ENCODE measurements around the gene DOCK1.

The DOCK1 gene

GRCh38 chr10:127118034-127118433 is 212.8 kb downstream of the DOCK1 start:
- H3K9ac ChIP-seq: no peak overlapping the region
- no peaks in the 10 kb centered on the region for H3K27me3 ChIP-seq
- H3K36me3 ChIP-seq: no peaks in the 10 kb centered on the region
- no peak overlapping the region for H3K4me3 ChIP-seq
- no peak for TF ChIP-seq Cebpa-rat (IDR thresholded peaks at IDR 0.05)
- H3K4me2 ChIP-seq: no peak overlapping the region
- no peak overlapping the region for H3K27ac ChIP-seq
- H3K9me3 ChIP-seq: no peaks in the 10 kb centered on the region
- no peaks in the 10 kb centered on the region; the same call in 1 of the 2 replicates for H4K20me1 ChIP-seq
- H3K4me1 ChIP-seq: peaks cover 8% of the 10 kb centered on the region; the same call in 1 of the 2 replicates

- Histone ChIP-seq H3K27ac (no peak overlapping the region), H3K27me3 (no peaks in the 10 kb centered on the region), H3K9ac (no peak overlapping the region), H4K20me1 (no peaks in the 10 kb centered on the region; the same call in 1 of the 2 replicates), H3K4me2 (no peak overlapping the region), H3K4me1 (peaks cover 15% of the 10 kb centered on the region), H3K4me3 (no peak overlapping the region), H3K9me3 (no peaks in the 10 kb centered on the region), H3K36me3 (no peaks in the 10 kb centered on the region)
- no peak for TF ChIP-seq Cebpa-rat (IDR thresholded peaks at IDR 0.05)
These were observed 214.7 kb downstream of the DOCK1 start for GRCh38 chr10:127119936-127120335.

DNA sequence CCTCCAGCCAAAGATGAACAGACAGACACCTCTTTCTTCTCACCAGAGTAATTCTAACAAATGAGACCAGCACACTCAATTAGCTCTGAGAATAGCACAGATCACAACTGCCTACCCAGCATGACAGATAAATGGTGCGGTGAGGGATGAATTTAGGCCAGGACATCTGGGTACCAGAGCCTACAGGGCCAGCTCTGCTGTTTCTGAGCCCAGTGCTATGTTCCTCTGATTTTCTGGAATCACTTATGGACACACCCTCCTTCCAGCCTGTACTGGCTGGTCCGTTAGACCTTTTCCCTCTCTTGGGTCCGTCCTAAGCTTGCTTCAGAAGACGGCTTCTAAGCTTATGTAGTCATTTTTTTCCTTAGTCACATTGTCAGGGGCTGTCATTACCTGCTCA is 217.6 kb downstream of the DOCK1 start:
- H4K20me1 ChIP-seq: no peaks in the 10 kb centered on the region; the same call in 1 of the 2 replicates
- H3K9ac ChIP-seq: no peak overlapping the region
- H3K4me3 ChIP-seq: no peak overlapping the region
- H3K9me3 ChIP-seq: no peaks in the 10 kb centered on the region
- no peak overlapping the region for H3K4me2 ChIP-seq
- H3K4me1 ChIP-seq: peaks cover 22% of the 10 kb centered on the region
- no peaks in the 10 kb centered on the region for H3K36me3 ChIP-seq
- no peak overlapping the region for H3K27ac ChIP-seq
- TF ChIP-seq Cebpa-rat (IDR thresholded peaks at IDR 0.05): no peak
- no peaks in the 10 kb centered on the region for H3K27me3 ChIP-seq

DNA sequence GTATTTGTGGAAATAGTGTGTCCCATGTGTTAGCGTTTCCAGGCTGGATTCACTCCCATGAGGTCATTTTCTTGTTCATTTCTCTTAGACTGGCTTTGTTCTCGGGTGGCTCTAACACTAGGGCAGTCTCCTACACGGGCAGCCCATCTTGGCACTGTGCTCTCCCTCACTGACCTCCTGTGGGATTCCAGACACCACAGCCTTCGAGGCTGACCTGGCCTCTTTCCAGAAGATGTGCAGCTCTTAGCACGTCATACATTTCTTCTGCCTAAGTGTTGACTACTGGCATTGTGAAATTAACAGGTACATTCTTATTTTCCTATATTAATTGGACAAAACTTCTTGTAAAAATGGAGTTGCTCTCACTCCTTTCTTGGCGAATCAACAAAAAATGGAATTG is 218.4 kb downstream of the DOCK1 start:
- no peak overlapping the region for H3K4me3 ChIP-seq
- peaks cover 17% of the 10 kb centered on the region for H3K4me1 ChIP-seq
- no peak for TF ChIP-seq Cebpa-rat (IDR thresholded peaks at IDR 0.05)

GRCh38 chr10:127125331-127125730 is 220.1 kb downstream of the DOCK1 start:
- peak overlapping the region; percentile 55 for H3K4me2 ChIP-seq
- no peak for TF ChIP-seq Cebpa-rat (IDR thresholded peaks at IDR 0.05)
- no peaks in the 10 kb centered on the region for H3K27me3 ChIP-seq
- H3K27ac ChIP-seq: no peak overlapping the region
- H3K4me3 ChIP-seq: no peak overlapping the region
- no peaks in the 10 kb centered on the region for H3K36me3 ChIP-seq
- H4K20me1 ChIP-seq: no peaks in the 10 kb centered on the region
- H3K9me3 ChIP-seq: no peaks in the 10 kb centered on the region
- no peak overlapping the region for H3K9ac ChIP-seq
- H3K4me1 ChIP-seq: peaks cover 17% of the 10 kb centered on the region

More for the DNA sequence above, 218.4 kb downstream of the DOCK1 start:
- H3K27me3 ChIP-seq: no peaks in the 10 kb centered on the region
- H3K36me3 ChIP-seq: no peaks in the 10 kb centered on the region
- H3K4me2 ChIP-seq: no peak overlapping the region
- no peak overlapping the region for H3K27ac ChIP-seq
- H3K9ac ChIP-seq: no peak overlapping the region
- H3K9me3 ChIP-seq: no peaks in the 10 kb centered on the region
- H4K20me1 ChIP-seq: no peaks in the 10 kb centered on the region; the same call in 1 of the 2 replicates

GRCh38 chr10:127127822-127128221 is 222.6 kb downstream of the DOCK1 start:
- H4K20me1 ChIP-seq: no peaks in the 10 kb centered on the region
- H3K36me3 ChIP-seq: no peaks in the 10 kb centered on the region
- no peak for TF ChIP-seq Cebpa-rat (IDR thresholded peaks at IDR 0.05)
- no peak overlapping the region for H3K4me2 ChIP-seq
- H3K4me3 ChIP-seq: no peak overlapping the region
- no peak overlapping the region for H3K9ac ChIP-seq
- no peaks in the 10 kb centered on the region for H3K9me3 ChIP-seq
- H3K27me3 ChIP-seq: no peaks in the 10 kb centered on the region
- H3K4me1 ChIP-seq: peaks cover 17% of the 10 kb centered on the region
- no peak overlapping the region for H3K27ac ChIP-seq

DNA sequence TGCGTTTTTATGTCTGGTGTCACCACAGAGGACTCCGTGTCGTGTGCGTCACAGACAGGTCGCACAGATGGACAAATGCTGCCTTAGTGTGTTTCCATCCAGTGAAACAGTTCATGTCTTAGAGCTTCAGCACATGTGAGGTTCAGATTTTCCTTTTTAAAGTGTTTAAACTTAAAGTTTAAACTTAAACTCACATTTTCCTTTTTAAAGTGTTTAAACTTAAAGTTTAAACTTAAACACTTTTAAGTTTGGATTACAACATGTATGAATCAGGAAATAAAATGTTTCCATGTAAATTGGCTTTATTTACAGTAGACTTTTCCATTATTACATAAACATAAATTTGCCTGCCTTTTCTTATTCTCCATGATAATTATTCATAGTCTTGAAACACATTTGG is 223.9 kb downstream of the DOCK1 start:
- no peak for TF ChIP-seq Cebpa-rat (IDR thresholded peaks at IDR 0.05)
- no peak overlapping the region for H3K27ac ChIP-seq
- no peaks in the 10 kb centered on the region for H3K36me3 ChIP-seq
- peaks cover 17% of the 10 kb centered on the region for H3K4me1 ChIP-seq
- H3K9ac ChIP-seq: no peak overlapping the region
- H3K27me3 ChIP-seq: no peaks in the 10 kb centered on the region
- H3K4me3 ChIP-seq: no peak overlapping the region
- H3K9me3 ChIP-seq: no peaks in the 10 kb centered on the region
- H3K4me2 ChIP-seq: no peak overlapping the region
- H4K20me1 ChIP-seq: no peaks in the 10 kb centered on the region

GRCh38 chr10:127132451-127132850 is 227.2 kb downstream of the DOCK1 start:
- no peaks in the 10 kb centered on the region; the same call in 1 of the 2 replicates for H3K4me1 ChIP-seq
- H3K9ac ChIP-seq: no peak overlapping the region
- no peak for TF ChIP-seq Cebpa-rat (IDR thresholded peaks at IDR 0.05)
- H3K4me2 ChIP-seq: no peak overlapping the region
- H3K9me3 ChIP-seq: no peaks in the 10 kb centered on the region
- no peak overlapping the region for H3K4me3 ChIP-seq
- no peaks in the 10 kb centered on the region for H3K36me3 ChIP-seq
- no peak overlapping the region for H3K27ac ChIP-seq
- no peaks in the 10 kb centered on the region for H4K20me1 ChIP-seq
- no peaks in the 10 kb centered on the region for H3K27me3 ChIP-seq

DNA sequence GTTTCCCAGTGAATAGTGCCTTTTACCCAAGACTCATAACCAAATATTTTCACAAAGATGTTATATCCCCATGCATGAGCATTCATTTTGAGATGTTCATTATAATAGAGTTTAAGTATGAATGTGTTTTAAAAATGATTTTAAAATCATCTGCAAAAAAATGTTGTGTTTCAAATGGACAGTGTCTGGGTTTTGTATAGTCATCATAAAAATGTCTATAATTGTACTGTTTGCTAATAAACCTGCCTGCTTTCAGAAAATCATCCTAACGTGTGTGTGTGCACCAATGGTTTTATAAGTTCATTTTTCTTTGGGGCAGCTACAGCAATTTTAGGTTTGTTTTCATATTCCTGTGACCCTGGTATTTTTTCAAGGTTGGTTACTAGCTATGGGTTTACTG is 228.0 kb downstream of the DOCK1 start:
- no peaks in the 10 kb centered on the region; the same call in 1 of the 2 replicates for H3K4me1 ChIP-seq

GRCh38 chr10:127133672-127134500 is 228.7 kb downstream of the DOCK1 start:
- Histone ChIP-seq H3K27me3 (no peaks in the 10 kb centered on the region), H4K20me1 (no peaks in the 10 kb centered on the region), H3K4me3 (no peak overlapping the region), H3K4me1 (no peaks in the 10 kb centered on the region; the same call in 1 of the 2 replicates), H3K27ac (no peak overlapping the region), H3K9ac (no peak overlapping the region), H3K9me3 (no peaks in the 10 kb centered on the region), H3K36me3 (no peaks in the 10 kb centered on the region), H3K4me2 (no peak overlapping the region)
- TF ChIP-seq Cebpa-rat (IDR thresholded peaks at IDR 0.05): no peak

More for the DNA sequence above, 228.0 kb downstream of the DOCK1 start:
- Histone ChIP-seq H3K4me2 (no peak overlapping the region), H3K27me3 (no peaks in the 10 kb centered on the region), H3K9ac (no peak overlapping the region), H4K20me1 (no peaks in the 10 kb centered on the region), H3K36me3 (no peaks in the 10 kb centered on the region), H3K9me3 (no peaks in the 10 kb centered on the region), H3K4me3 (no peak overlapping the region), H3K27ac (no peak overlapping the region)
- no peak for TF ChIP-seq Cebpa-rat (IDR thresholded peaks at IDR 0.05)
